Spleen (tissue), 11 donors: Measurements from ENCODE around the gene PTPRN2. TPM values are rescaled to one million over a fixed set of nuclear protein-coding genes. Genes with fewer than 3 reads are reported as not detected.

Experiments
- DNase-seq: peaks from one replicate; pipeline ENCODE4 v3.0.0-alpha.2; 2020
- H3K27ac ChIP-seq, 8 donors: fragments of 200-600 bp; sonication (generic) in 7 of 8; 1 replicate in 4 of 8; 2 replicates in 4 of 8; pipeline versions ENCODE4 v1.5.0 to v1.8.0; 2016 to 2021; ENCODE audit warnings: inconsistent platforms in 4 of 8, mild to moderate bottlenecking in 4 of 8, moderate library complexity in 1 of 8
- H3K27me3 ChIP-seq, 7 donors: fragments of 200-600 bp; sonication (generic) in 6 of 7; replicated peaks in 1 of 7; 1 replicate in 4 of 7; 2 replicates in 3 of 7; pipeline versions ENCODE4 v1.5.0 to v1.8.0; 2016 to 2021; ENCODE audit warnings: inconsistent platforms in 3 of 7, mild to moderate bottlenecking in 1 of 7
- H3K36me3 ChIP-seq, 6 donors: fragments of 200-600 bp; sonication (generic) in 5 of 6; 1 replicate in 4 of 6; 2 replicates in 2 of 6; pipeline versions ENCODE4 v1.5.0 to v1.8.0; 2016 to 2021; ENCODE audit warnings: inconsistent platforms in 2 of 6
- H3K4me1 ChIP-seq, 6 donors: fragments of 200-600 bp; sonication (generic) in 5 of 6; 1 replicate in 3 of 6; 2 replicates in 3 of 6; pipeline versions ENCODE4 v1.5.0 to v1.8.0; 2016 to 2021; ENCODE audit warnings: inconsistent platforms in 3 of 6
- H3K4me3 ChIP-seq, 8 donors: fragments of 200-600 bp; sonication (generic) in 7 of 8; 1 replicate in 4 of 8; 2 replicates in 4 of 8; pipeline versions ENCODE4 v1.5.0 to v1.8.0; 2016 to 2021; ENCODE audit warnings: inconsistent platforms in 4 of 8, mild to moderate bottlenecking in 4 of 8, moderate library complexity in 2 of 8
- H3K9me3 ChIP-seq, 8 donors: fragments of 200-600 bp; sonication (generic) in 7 of 8; 1 replicate in 4 of 8; 2 replicates in 4 of 8; pipeline versions ENCODE4 v1.5.0 to v1.8.0; 2016 to 2021; ENCODE audit warnings: inconsistent platforms in 4 of 8
- CTCF ChIP-seq, 11 experiments: fragments of 200-600 bp in 7 of 11; fragments of 450-650 bp in 4 of 11; sonication (generic) in 4 of 11; IDR thresholded peaks in 8 of 11; conservative IDR thresholded peaks in 3 of 11; 1 replicate in 7 of 11; 2 replicates in 4 of 11; pipeline versions ENCODE4 v1.4.0 to v1.8.0; 2016 to 2021; ENCODE audit warnings: antibody characterized with exemption in 11 of 11, inconsistent platforms in 4 of 11, mild to moderate bottlenecking in 1 of 11
- POLR2A ChIP-seq, 3 donors: fragments of 450-650 bp; IDR thresholded peaks; one replicate each; pipeline ENCODE4 v1.5.1; 2017; ENCODE audit warnings: antibody characterized with exemption in 3 of 3, mild to moderate bottlenecking in 1 of 3
- POLR2AphosphoS5 ChIP-seq, 3 donors: sonication (generic); formaldehyde crosslinking; IDR thresholded peaks; one replicate each; pipeline ENCODE4 v1.5.1; 2017; ENCODE audit warnings: antibody characterized with exemption in 3 of 3
- WGBS, 5 donors: extraction: QIAGEN DNeasy Blood & Tissue Kit in 3 of 5; methylation state at CpG; one replicate each; pipeline versions ENCODE4 v1.1.5 to v1.1.7; 2013 to 2018; 5-methylcytosine and 5-hydroxymethylcytosine counted together
- intact Hi-C: fragments of 100-400 bp; cut with DNase I; formaldehyde crosslinking; loops from one replicate; pipeline ENCODE4 v1.15.0; 2023; ENCODE audit warnings: low total_unique reads
- polyA plus RNA-seq, 3 donors: library from polyadenylated mRNA; stranded (reverse); fragments of 200-250 nt; gene quantifications; one replicate each; pipeline ENCODE4 v1.2.1, GENCODE V29; 2013
- total RNA-seq, 7 donors: library from RNA; depleted of rRNA in 3 of 7; stranded (reverse); fragments of >200 nt in 3 of 7; fragmentation: NEBNext Ultra II Directional in 4 of 7; extraction: Animal tissue kit (Norgen Biotek cat#: 25700) in 4 of 7; gene quantifications; one replicate each; pipeline versions ENCODE4 v1.1.0 to v1.2.1, GENCODE V29; 2016 to 2021
- donor health status: healthy with polysubstance abuse.
- donor health status: DM: no; HTN: no; CAD: no; lungs with moderate emphysema.
- donor health status: DM: no; HTN: no; CAD: no.
- donor health status: Bipolar disorder and iron deficiency.
- donor health status: healthy.
- donor health status: DM: no; HTN: no; CAD: no.
- donor health status: DM: yes; HTN: yes; CAD: no.

Gene PTPRN2
- total and polyA plus RNA-seq, 10 donors = 7.0 to 22.8 (median 16.8) TPM

DNA sequence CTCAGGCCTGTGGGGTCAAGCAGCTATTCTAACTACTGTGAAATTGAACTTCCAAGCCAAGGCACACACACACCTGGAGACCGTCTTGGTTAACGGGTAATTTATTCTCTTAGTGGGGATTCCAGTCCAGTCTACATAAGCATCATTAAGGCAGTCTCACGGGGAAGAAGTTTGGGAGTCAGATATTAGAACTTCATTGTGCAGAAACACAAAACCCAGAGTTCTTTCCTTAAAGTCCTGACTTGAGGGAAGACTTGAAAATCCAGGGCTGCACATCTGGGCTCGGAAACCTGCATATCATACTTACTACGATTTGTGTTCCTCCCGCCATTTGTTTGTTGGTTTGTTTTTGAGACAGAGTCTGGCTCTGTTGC is 112.0 kb downstream of the PTPRN2 start:
- WGBS, 5 donors = 94 to 97% (median 95%) methylated on average over 6 of the region's 6 CpGs
- H3K4me1 ChIP-seq = peaks cover 0 to 11% (median 0%) of the 10 kb centered on the region in 6 donors
- intact Hi-C loops = no loop called here
- H3K36me3 ChIP-seq = no peaks in the 10 kb centered on the region
- H3K4me3 ChIP-seq = no peak overlapping the region
- no peak for DNase-seq
- H3K27ac ChIP-seq = no peak overlapping the region
- peaks cover 0 to 14% (median 0%) of the 10 kb centered on the region in 7 donors for H3K27me3 ChIP-seq
- H3K9me3 ChIP-seq = no peaks in the 10 kb centered on the region
- no peak for TF ChIP-seq POLR2AphosphoS5 (IDR thresholded peaks at IDR 0.05)
- no peak for TF ChIP-seq POLR2A (IDR thresholded peaks at IDR 0.05)
- no peak for TF ChIP-seq CTCF (IDR thresholded peaks at IDR 0.05 in 8 of 11, conservative IDR thresholded peaks at IDR 0.05 in 3 of 11)

GRCh38 chr7:158475036-158475678 is 112.5 kb downstream of the PTPRN2 start:
- intact Hi-C loops = no loop called here
- peaks cover 0 to 14% (median 0%) of the 10 kb centered on the region in 7 donors for H3K27me3 ChIP-seq
- H3K9me3 ChIP-seq = no peaks in the 10 kb centered on the region
- TF ChIP-seq POLR2AphosphoS5 (IDR thresholded peaks at IDR 0.05) = no peak
- TF ChIP-seq CTCF (IDR thresholded peaks at IDR 0.05 in 8 of 11, conservative IDR thresholded peaks at IDR 0.05 in 3 of 11) = no peak
- no peak for TF ChIP-seq POLR2A (IDR thresholded peaks at IDR 0.05)
- H3K4me3 ChIP-seq = no peak overlapping the region
- no peaks in the 10 kb centered on the region for H3K36me3 ChIP-seq
- H3K27ac ChIP-seq = no peak overlapping the region
- no peak for DNase-seq
- WGBS, 5 donors = 82 to 91% (median 87%) methylated on average over 14 to 22 of the region's 22 CpGs
- H3K4me1 ChIP-seq = peaks cover 0 to 11% (median 0%) of the 10 kb centered on the region in 6 donors

- H3K27ac ChIP-seq = no peak overlapping the region
- H3K4me1 ChIP-seq = peaks cover 0 to 11% (median 0%) of the 10 kb centered on the region in 6 donors
- H3K27me3 ChIP-seq = peaks cover 0 to 16% (median 0%) of the 10 kb centered on the region in 7 donors
- 78 to 90% (median 84%) methylated on average over 13 to 16 of the region's 16 CpGs for WGBS, 5 donors
- TF ChIP-seq POLR2A (IDR thresholded peaks at IDR 0.05) (no peak), POLR2AphosphoS5 (IDR thresholded peaks at IDR 0.05) (no peak), CTCF (IDR thresholded peaks at IDR 0.05 in 8 of 11, conservative IDR thresholded peaks at IDR 0.05 in 3 of 11) (no peak)
- no peak for DNase-seq
- H3K9me3 ChIP-seq = no peaks in the 10 kb centered on the region
- intact Hi-C loops = no loop called here
- H3K4me3 ChIP-seq = no peak overlapping the region
- H3K36me3 ChIP-seq = no peaks in the 10 kb centered on the region
These were observed 113.1 kb downstream of the PTPRN2 start for GRCh38 chr7:158474488-158474887.

DNA sequence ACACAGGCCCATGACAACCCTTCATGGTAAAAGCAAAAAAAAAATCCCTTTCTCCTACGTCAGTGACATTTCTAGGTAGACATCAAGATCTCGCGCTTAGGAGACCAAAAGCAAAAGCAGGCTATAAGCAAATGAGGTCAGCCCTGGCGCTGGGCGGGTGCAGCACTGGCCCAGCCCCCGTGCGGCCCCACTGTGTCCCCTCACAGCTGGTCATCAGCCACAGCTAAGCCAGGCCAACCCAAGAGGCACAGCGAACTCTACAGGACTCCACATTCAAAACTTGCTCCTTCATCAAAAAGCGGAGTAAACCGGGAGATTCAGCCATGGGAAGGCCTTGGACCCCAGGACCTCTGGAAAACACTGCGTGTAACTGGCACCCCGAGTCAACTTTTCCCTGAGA is 113.7 kb downstream of the PTPRN2 start:
- no peak for DNase-seq
- Histone ChIP-seq H3K4me1 (peaks cover 0 to 11% (median 0%) of the 10 kb centered on the region in 6 donors), H3K4me3 (no peak overlapping the region), H3K36me3 (no peaks in the 10 kb centered on the region), H3K9me3 (no peaks in the 10 kb centered on the region), H3K27me3 (peaks cover 0 to 21% (median 0%) of the 10 kb centered on the region in 7 donors), H3K27ac (no peak overlapping the region)
- WGBS, 5 donors = 92 to 95% (median 93%) methylated on average over 11 to 12 of the region's 12 CpGs
- intact Hi-C loops = no loop called here
- no peak for TF ChIP-seq POLR2A (IDR thresholded peaks at IDR 0.05)
- no peak for TF ChIP-seq CTCF (IDR thresholded peaks at IDR 0.05 in 8 of 11, conservative IDR thresholded peaks at IDR 0.05 in 3 of 11)
- no peak for TF ChIP-seq POLR2AphosphoS5 (IDR thresholded peaks at IDR 0.05)
